GM19467 (cell line): ENCODE data around the gene PSMB8.
A peak's percentile ranks its signal among the peaks of the same experiment; 100 is the strongest.

Experiments
- ATAC-seq: cut with Tn5 transposase; IDR thresholded peaks from one replicate; pipeline ENCODE4 v1.9.1; 2021; ENCODE audit warnings: mild to moderate bottlenecking, moderate library complexity; ENCODE audit not compliant: unreplicated experiment

PSMB8 gene

GRCh38 chr6:32857156-32857891 lies 13.5 kb upstream of the PSMB8 start:
- no peak for ATAC-seq

- ATAC-seq: no peak
Observed at GRCh38 chr6:32855467-32856174, 11.8 kb upstream of the PSMB8 start.

GRCh38 chr6:32854376-32855178 lies 10.7 kb upstream of the PSMB8 start:
- peak; percentile 18 for ATAC-seq

- peak; percentile 78 for ATAC-seq
Observed at GRCh38 chr6:32853541-32854375, 9.9 kb upstream of the PSMB8 start, which contains the start of the genes PSMB9 and TAP1. PSMB9 (plus strand) TSS chr6:32854192; CDS start chr6:32854230, 38 bp downstream. TAP1 (minus strand) TSS chr6:32853704; CDS start chr6:32853636, 68 bp downstream.

- ATAC-seq: no peak
Observed at GRCh38 chr6:32852844-32853540, 9.1 kb upstream of the PSMB8 start.

GRCh38 chr6:32852018-32852843 lies 8.4 kb upstream of the PSMB8 start:
- no peak for ATAC-seq

- no peak for ATAC-seq
Observed at GRCh38 chr6:32851025-32851424, 7.2 kb upstream of the PSMB8 start.

- ATAC-seq: no peak
Observed at GRCh38 chr6:32849126-32849525, 5.3 kb upstream of the PSMB8 start.

- ATAC-seq: no peak
Observed at GRCh38 chr6:32847795-32848194, 3.9 kb upstream of the PSMB8 start.

- no peak for ATAC-seq
Observed at GRCh38 chr6:32847004-32847403, 3.2 kb upstream of the PSMB8 start.

- ATAC-seq: no peak
Observed at GRCh38 chr6:32845384-32845884, 1.6 kb upstream of the PSMB8 start.

GRCh38 chr6:32844839-32845383 lies 1.1 kb upstream of the PSMB8 start:
- ATAC-seq: no peak

- no peak for ATAC-seq
Observed at GRCh38 chr6:32843331-32843978, 392 bp downstream of the PSMB8 start.

GRCh38 chr6:32842690-32843089 lies 1.2 kb downstream of the PSMB8 start:
- ATAC-seq: no peak

GRCh38 chr6:32842021-32842650 lies 1.7 kb downstream of the PSMB8 start:
- ATAC-seq: no peak

- ATAC-seq: no peak
Observed at GRCh38 chr6:32840604-32841246, 3.1 kb downstream of the PSMB8 start.

GRCh38 chr6:32839356-32839755 lies 4.5 kb downstream of the PSMB8 start:
- ATAC-seq: no peak
